GM12872 (cell line): Measurements from ENCODE around the gene GLOD5.

Source experiments
- CTCF ChIP-seq: IDR thresholded peaks from 3 replicates; pipeline ENCODE4 v1.5.1; 2011; ENCODE audit warnings: low read depth, mild to moderate bottlenecking, low read length, moderate library complexity; ENCODE audit not compliant: insufficient read depth

The GLOD5 gene

GRCh38 chrX:48794340-48794910 lies 32.9 kb downstream of the GLOD5 start:
- no peak for TF ChIP-seq CTCF

GRCh38 chrX:48794911-48795515 lies 33.5 kb downstream of the GLOD5 start:
- TF ChIP-seq CTCF = no peak

- TF ChIP-seq CTCF = no peak
Observed at GRCh38 chrX:48798318-48798717, 36.8 kb downstream of the GLOD5 start.

GRCh38 chrX:48800574-48801279 lies 39.2 kb downstream of the GLOD5 start:
- TF ChIP-seq CTCF = no peak

GRCh38 chrX:48801280-48802088 lies 39.9 kb downstream of the GLOD5 start, which contains the start of gene HDAC6:
Gene HDAC6, plus strand, starts transcription at chrX:48802067. Its CDS starts 626 bp downstream, at chrX:48802693.
- TF ChIP-seq CTCF = no peak

- TF ChIP-seq CTCF = no peak
Observed at GRCh38 chrX:48802089-48802904, 40.8 kb downstream of the GLOD5 start.

GRCh38 chrX:48802905-48803200 lies 41.3 kb downstream of the GLOD5 start:
- TF ChIP-seq CTCF = no peak
